CD1c-positive myeloid dendritic cell (primary cell): ENCODE results near the gene ABHD6.
"Not testable (repeated sequence)": the region's sequence is repeated elsewhere in the genome, so short reads cannot be mapped to it uniquely, and the experiment has no call there.

Experiments used
- DNase-seq: peaks from one replicate; pipeline ENCODE4 v3.0.0-alpha.2; 2016; ENCODE audit errors: extremely low spot score

Gene ABHD6

DNA sequence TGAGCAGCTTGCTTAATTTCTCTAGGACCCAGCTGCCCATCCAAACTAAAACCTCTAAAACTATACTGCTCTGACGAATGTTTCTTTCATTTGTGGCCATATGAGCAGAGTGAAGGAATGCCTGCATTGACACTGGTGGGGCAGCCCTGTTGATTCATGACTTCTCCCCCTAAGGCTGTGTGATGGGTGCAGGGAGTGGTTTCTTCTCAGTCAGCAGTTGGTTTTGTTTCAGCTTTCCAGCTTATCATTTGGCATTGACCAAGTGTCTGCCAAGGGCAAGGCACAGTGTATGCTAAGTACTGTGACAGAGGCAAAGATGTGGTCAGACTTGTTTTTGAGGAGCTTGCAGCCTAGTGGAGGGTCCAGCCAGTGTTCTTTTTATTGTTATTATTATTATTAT is 4.7 kb downstream of the ABHD6 start:
- DNase-seq, result no peak

GRCh38 chr3:58242860-58243259 is 5.3 kb downstream of the ABHD6 start:
- DNase-seq, result not testable (repeated sequence)

DNA sequence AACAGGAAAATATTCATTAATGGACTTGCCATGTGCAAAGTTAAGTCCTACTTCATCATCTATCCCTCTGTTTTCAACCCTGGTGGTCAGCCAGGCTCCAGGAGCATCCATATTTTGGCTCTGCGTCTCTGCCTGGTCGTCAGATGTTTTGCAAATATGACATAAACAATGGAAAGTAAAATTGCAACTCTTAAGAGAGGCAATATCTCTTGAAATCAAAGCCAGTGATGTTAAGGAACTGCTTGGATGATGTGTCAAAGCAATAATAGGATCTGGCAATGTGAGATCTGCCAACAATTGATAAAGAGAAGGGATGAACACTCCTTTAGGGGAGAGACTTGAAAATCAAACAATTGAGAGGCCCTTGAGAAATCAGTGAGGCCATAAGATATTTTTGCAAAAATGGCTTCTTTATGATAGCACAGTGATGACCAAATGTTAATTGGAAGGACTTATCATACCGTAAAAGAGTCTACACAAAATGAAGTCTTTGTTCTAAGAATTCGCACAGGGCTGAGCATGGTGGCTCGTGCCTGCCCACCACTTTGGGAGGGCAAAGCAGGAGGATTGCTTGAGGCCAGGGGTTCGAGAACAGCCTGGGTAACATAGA is 6.5 kb downstream of the ABHD6 start:
- DNase-seq, result no peak

- DNase-seq, result no peak
Measured at GRCh38 chr3:58246148-58247047, 8.8 kb downstream of the ABHD6 start.

GRCh38 chr3:58249358-58250092 is 11.9 kb downstream of the ABHD6 start:
- no peak for DNase-seq

DNA sequence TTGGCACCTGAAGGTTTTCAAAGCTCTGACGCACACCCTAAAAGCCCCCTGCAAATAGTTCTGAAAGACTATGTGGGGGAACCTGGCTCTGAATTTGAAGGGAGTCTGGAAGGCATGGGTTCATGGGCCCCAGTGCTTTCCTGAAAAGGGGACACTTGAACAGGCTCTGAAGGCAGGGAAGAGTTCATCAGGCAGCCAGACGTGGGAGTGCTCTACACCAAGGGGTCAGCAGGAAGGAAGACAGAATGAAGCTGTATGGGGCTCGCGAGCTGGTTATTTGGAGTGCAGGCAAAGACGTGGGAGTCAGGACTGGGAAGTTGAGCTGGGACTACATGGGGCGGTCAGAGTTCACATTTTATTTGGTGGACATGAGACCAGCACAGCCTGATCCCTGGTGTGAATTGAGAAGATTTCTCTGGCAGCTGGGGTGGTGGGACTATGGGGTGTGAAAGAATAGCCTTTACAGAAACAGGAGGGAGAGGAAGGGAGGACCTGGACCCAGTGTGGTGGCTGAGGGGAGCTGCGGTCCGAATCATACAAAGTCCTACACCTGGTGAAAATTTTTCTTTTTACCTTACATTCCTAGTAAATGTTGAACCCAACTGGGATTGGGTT is 12.6 kb downstream of the ABHD6 start:
- no peak for DNase-seq

GRCh38 chr3:58251631-58252035 is 14.0 kb downstream of the ABHD6 start:
- no peak for DNase-seq

GRCh38 chr3:58254144-58254543 is 16.6 kb downstream of the ABHD6 start:
- no peak for DNase-seq

- peak; percentile 28 for DNase-seq
Measured at GRCh38 chr3:58256061-58256460, 18.5 kb downstream of the ABHD6 start.

DNA sequence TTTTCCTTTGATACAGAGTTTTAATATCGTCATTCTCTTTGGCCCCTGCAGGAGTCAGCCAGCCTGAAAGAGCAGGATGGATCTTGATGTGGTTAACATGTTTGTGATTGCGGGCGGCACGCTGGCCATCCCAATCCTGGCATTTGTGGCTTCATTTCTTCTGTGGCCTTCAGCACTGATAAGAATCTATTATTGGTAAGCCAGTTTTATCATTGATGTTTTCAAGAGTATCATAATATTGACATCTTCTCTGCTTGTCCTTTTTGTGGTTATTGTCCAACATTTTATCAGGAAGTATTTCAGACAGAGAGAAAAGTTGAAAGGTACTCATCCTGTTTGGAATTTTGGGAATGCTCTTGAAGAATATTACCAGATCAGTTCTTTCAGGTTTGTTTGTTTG is 18.9 kb downstream of the ABHD6 start:
- no peak for DNase-seq

DNA sequence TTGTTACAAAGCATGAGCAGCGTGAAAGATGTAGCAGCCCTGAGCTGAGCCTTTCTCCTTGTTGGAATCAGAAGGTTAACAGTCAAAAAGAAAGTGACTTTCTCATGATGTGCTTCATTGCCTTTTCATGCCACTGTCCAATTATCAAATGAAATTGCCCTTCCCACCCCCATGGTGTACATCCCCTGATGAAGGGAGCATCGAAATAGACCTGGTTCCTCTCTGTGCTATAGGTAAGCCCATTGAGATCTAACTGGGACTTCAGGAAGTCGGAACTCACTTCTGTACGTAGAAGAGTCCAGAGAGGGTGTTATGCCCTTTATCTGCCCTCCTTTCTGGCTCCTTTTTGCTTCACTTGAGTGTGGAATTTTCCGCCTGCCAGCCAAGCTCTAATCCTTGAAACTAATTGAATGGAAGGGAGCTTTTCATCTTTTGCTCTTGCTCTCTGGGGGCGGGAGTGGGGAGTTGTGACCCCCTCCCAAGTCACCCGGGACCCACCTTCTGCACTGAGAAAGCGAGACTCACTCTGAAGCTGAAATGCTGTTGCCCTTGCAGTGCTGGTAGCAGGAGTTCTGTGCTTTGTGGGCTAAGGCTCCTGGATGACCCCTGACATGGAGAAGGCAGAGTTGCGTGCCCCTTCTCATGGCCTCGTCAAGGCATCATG is 20.9 kb downstream of the ABHD6 start:
- DNase-seq, result no peak

GRCh38 chr3:58260261-58260731 is 22.7 kb downstream of the ABHD6 start:
- peak; percentile 71 for DNase-seq

DNA sequence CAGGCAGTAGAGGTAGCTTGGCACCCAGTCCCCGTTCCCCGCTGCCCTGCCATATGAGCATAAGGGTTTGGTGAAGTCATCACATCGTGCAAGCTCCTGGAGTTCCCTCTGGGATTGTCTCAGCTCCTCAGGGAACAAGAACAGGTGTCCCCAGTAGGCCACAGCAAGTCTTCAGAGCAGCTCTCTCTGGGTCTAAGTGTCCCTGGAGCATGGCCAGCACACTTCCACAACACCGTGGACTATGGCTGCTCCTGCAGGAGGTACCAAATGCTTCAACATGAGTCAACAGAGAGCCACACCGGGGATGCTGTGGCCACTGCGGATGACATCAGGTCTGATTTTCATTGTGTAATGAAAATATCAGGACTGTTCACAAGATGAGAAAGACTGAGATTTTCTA is 23.1 kb downstream of the ABHD6 start:
- peak; percentile 18 for DNase-seq

- DNase-seq, result no peak
Measured at GRCh38 chr3:58261954-58262666, 24.5 kb downstream of the ABHD6 start.

GRCh38 chr3:58266577-58266976 is 29.0 kb downstream of the ABHD6 start:
- no peak for DNase-seq

- not testable (repeated sequence) for DNase-seq
Measured at GRCh38 chr3:58267543-58267942, 30.0 kb downstream of the ABHD6 start.

GRCh38 chr3:58269356-58269755 is 31.8 kb downstream of the ABHD6 start:
- no peak for DNase-seq

GRCh38 chr3:58270485-58270884 is 32.9 kb downstream of the ABHD6 start:
- no peak for DNase-seq

- peak; percentile 70 for DNase-seq
Measured at GRCh38 chr3:58271901-58272501, 34.4 kb downstream of the ABHD6 start.

DNA sequence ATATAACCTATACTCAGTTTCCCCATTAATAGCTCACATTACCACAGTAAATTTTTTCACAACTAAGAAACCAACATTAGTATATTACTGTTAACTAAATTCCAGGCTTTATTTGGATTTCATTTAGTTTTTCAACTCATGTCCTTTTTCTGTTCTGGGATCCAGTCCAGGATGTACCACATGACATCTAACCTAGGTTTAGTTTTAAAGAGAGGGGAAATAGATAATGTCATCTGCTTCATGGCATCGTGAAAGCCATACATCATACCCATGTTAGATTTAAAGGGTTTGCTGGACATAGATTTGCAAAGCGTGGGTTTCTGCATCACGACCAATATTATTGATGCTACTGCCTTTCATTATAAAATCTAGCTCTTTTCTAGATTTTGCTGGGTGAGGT is 35.3 kb downstream of the ABHD6 start:
- DNase-seq, result no peak
